Myocyte (in vitro differentiated cells): ENCODE data around the gene TMEM59L. TPM values are rescaled to one million over a fixed set of nuclear protein-coding genes. Genes with fewer than 3 reads are reported as not detected.
A peak's percentile ranks its signal among the peaks of the same experiment; 100 is the strongest.

ENCODE experiments used
- DNase-seq: peaks from one replicate; pipeline ENCODE4 v3.0.0-alpha.2; 2012; ENCODE audit warnings: low read depth
- polyA plus RNA-seq: library from polyadenylated mRNA; unstranded; fragments of >200 nt; gene quantifications from one replicate; pipeline ENCODE4 v1.2.1, GENCODE V29; 2012; ENCODE audit warnings: missing spikeins
- total RNA-seq: library from RNA; depleted of rRNA; stranded (reverse); fragments of >200 nt; gene quantifications from 2 replicates; pipeline ENCODE4 v1.2.3, GENCODE V29; 2014

TMEM59L gene
- 0.64 TPM in 1 of 2 replicates, not detected in the other for total RNA-seq
- 19.2 TPM for polyA plus RNA-seq

DNA sequence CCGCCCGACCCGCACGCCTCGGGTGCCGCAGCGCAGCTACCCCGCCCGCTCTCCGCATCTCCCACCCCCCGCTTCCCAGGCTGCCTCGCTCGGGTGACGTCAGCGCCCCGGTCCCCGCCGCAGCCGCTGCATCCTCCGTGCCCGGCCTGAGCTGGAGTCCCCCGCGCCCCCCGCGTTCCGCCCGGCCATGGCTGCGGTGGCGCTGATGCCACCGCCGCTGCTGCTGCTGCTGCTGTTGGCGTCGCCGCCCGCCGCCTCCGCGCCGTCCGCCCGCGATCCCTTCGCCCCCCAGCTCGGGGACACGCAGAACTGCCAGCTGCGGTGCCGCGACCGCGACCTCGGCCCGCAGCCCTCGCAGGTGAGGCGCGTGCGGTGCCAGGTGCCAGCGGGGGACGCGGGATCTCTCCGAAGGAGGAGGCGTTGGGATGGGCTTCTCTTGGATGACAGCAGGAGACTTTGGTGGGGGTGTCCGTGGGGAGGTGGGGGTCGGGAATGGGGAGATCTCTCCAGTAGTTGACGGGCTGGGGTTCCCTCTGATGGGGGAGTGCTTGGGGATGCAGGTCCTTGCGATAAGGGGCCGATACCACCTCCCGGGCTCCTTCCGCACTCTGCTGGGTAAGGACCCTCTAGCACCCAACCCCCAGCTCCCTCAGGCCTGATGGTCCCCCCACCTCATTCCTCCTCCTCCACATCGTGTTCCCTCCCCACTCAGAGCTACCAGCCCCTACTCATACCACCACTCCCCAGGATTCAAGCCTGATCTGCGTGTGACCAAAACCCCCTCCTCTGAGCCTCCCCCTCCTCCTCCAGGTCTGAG, at the start of gene TMEM59L:
TSS of gene TMEM59L (plus strand) at position 99 of the 817 bp plus-strand sequence. CDS start at position 188, 89 bp downstream.
- no peak for DNase-seq

DNA sequence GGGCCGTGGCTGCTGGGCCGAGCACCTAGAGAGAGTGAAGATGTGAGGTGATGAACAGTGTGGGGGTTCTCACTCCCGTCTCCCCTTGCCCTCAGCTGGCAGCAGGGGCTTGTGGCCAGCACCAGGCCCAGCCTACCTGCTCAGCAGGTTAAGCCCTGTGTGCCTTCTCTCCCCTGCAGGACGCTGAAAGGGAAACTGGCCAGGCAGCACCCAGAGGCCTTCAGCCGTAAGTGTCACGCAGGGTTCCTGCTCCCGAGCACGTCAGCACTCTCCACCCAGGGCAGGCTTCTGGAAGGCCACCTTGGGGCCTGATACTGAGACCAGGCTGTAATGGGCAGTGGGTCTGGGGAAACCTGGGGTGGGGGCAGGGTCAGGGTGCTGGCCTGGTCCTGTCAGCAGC, 45.7 kb upstream of the TMEM59L start:
- no peak for DNase-seq

DNA sequence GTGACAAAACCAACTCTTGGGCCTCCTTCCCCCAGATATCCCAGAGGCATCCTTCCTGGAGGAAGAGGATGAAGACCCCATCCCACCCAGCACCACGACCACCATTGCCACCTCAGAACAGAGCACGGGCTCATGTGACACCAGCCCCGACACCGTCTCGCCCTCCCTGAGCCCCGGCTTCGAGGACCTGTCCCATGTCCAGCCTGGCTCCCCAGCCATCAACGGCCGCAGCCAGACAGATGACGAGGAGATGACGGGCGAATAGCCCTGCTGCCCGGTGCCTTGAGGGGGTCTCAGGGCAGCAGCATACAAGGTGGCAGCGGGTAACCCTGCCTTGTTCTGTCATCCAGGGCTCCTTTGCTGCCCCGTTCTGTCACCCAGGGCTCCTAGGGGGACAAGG, 44.3 kb upstream of the TMEM59L start:
- DNase-seq, result no peak

DNA sequence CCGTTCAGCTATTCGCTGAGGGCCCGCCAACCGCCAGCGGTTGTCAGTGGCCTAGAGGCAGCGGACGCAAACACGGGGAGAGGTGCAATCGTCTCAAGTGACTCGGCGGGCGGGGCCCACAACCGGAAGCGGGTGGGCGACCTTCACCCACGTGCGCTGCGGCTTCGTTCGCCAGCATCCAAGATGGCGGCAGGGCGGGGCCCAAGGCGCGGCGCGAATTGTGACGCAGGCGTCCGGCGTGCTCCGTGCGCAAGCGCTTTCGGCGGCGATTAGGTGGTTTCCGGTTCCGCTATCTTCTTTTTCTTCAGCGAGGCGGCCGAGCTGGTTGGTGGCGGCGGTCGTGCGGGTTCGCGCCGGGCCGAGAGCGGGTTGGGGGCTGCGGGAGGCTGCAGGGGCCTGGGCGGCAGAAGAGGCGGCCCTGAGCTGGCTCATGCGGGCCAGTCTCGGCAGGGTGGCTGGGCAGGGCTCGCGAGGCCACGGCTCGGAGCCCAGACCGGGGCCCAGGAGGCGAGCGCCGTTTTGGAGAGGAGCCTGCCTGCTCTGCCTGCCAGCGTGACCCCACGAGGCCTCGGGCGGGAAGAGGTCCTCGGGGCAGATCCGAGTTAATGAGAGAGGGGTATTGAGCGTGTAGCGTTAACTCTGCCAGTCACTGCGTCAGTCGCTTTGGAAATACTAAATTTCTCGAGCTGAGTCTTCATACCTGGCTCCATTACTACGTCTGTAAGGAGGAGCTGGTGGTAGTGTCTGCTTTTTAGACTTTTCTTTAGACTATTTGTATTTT, 40.9 kb upstream of the TMEM59L start, which contains the start of gene UBA52:
TSS of gene UBA52 (plus strand) at position 294 of the 781 bp plus-strand sequence. CDS start 1,444 bp downstream, outside the sequence.
- DNase-seq, result peak; percentile 97

DNA sequence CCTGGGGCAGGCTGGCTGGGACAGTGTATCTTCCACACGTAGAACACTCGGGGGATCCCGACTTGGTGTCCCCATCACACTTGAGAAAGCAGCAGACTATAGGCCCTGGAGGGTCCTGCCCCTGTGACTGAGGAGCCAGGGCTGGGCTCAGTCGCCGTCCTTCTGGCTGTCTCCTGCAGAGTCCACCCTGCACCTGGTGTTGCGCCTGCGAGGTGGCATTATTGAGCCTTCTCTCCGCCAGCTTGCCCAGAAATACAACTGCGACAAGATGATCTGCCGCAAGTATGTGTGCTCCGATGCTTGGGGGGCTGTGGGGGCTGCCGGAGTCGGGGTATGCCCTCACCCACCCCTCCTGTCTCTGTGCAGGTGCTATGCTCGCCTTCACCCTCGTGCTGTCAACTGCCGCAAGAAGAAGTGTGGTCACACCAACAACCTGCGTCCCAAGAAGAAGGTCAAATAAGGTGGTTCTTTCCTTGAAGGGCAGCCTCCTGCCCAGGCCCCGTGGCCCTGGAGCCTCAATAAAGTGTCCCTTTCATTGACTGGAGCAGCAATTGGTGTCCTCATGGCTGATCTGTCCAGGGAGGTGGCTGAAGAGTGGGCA, 37.9 kb upstream of the TMEM59L start:
- DNase-seq, result no peak

DNA sequence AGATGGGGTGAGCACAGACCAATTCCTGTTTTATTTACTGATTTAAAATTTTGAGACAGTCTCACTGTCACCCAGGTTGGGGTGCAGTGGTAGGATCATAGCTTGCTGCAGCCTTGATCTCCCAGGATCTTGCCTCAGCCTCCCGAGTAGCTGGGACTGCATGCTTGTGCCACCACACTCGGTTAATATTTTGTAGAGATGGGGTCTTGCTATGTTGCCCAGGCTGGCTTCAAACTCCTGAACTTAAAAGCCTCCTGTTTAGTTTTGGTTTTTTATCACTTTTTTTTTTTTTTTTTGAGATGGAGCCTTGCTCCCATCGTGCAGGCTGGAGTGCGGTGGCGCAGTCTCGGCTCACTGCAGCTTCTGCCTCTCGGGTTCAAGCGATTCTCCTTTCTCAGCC, 36.3 kb upstream of the TMEM59L start:
- DNase-seq, result no peak

DNA sequence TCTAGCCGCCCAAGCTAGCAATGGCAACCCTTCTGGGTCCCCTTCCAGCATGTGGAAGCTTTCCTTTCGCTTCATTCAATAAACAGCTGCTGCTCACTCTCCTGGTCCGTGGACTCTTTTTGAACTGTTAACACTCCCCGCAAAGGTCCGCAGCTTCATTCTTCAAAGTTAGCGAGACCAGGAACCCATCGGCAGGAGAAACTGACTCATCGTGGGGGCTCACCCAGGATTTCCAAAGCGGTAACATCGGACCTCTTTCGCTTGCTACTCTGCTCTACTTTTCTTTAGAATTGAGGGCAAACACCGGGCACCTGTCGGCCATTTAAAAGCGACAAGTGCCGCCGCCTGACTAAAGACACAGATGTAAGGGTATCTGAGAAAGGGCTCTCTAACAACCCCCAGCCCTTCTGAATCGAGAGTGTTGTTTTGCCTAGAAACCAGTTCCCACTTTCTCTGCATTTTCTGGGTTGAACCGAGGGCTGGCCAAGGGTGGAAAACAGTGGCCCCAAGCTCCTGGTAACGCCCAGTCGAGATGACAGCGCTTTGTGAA, 35.2 kb upstream of the TMEM59L start:
- no peak for DNase-seq

DNA sequence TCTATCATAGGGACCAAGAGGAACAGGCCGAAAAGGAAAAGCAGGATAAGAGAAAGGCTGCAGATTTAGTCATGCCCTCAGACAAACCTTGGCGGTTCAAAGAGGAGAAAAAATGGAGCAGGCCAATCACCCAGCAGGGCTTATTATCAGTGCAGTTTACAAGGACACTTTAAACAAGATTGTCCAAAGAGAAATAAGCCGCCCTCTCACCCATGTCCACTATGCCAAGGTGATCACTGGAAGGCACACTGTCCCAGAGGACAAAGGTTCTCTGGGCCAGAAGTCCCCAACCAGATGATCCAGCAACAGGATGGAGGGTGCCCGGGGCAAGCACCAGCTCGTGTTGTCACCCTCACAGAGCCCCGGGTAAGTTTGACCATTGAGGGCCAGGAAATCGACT, 32.4 kb upstream of the TMEM59L start:
- no peak for DNase-seq

DNA sequence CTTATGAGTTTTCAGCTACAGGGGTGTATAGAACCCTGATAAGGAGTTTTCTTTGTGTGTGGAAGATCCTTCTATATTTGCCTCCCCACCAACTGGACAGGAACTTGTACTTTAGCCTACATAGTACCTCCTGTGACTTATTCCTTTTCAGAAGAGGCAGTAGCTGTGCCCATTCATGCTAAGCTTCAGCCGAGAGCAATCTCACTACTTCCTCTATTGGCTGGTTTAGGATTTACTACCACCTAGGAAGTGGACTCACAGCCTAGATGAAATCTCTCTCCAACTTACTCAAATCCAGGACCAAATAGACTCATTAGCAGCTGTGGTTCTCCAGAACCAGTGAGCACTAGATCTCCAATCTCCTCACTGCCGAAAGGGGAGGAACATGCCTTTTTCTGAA, 26.4 kb upstream of the TMEM59L start:
- no peak for DNase-seq

DNA sequence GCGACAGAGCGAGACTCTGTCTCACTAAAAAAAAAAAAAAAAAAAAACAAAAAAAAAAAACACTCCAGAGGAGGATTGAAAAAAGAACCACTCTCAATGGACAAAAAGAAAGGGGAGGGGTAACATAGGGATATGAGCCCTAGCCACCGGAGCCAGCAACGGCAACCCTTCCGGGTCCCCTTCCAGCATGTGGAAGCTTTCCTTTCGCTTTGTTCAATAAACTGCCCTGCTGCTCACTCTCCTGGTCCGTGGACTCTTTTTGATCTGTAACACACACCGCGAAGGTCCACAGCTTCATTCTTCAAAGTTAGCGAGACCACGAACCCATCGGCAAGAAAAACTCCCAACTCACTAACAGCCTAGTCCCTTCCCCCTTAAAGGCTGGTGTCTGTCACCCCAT, 25.1 kb upstream of the TMEM59L start:
- DNase-seq, result no peak

DNA sequence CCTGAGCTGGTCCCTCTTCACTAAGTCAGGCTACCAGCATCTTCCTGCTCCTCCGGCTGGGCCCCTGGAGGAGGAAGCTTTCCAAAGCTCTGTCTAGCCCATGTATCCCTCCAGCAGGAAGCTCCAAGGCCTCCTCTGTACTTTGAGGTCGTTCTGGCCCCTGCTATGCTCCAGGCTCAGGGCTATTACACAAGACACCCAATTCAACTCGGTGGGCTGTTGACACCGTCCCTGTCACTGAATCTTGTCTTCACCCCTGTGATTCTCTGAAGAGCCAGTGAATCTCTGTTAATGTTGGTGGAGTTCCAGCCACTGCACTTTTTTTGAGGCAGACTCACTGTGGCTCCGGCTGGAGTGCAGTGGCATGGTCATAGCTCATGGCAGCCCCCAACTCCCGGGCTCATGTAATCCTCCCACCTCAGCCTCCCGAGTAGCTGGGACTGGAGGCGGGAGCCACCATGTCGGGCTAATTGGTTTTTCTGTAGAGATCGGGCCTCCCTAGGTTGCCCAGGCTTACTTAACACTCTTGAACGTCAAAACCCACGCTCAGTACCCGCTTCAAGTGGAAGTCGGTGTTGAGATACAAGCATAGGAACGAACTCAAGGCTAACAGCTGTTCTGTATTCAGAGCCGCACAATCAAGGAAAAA, 24.6 kb upstream of the TMEM59L start:
- DNase-seq, result no peak

DNA sequence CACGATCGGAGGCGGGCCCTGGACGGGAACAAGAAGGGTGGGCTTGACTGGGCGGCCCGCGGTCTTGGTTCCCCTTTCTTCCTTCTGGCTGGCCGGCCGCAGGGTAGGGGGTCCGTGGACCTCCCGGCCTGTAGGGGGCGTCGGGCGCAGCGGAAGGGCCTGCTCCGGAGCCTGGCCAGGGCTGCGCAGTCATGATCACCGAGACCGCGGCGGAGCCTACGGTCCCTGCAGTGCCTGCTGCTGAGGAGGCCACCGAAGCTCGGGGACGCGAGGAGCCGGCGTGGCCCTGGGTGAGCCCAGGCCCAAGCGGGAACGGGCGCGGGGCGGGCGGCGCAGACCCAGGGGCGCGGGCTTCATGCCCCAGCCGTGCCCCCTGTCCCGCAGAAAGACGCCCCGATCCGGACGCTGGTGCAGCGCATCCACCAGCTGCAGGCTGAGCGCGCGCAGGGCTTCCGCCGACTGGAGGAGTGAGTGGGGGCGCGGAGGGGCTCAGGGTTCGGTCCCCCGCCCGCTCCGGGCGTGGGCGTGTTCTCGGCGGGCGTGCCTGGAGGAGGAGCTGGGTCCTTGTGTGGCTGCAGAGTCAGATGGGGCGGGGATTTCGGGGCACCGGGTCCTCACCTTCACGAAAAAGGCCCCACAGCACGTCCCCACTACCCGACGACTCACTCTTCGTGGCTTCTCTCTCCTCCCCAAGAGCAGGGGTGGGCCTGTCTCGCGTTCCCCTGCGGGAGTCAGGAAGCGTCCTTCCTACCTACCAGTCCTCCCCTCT, 23.9 kb upstream of the TMEM59L start, which contains the start of gene REX1BD:
TSS of gene REX1BD (plus strand) at position 188 of the 769 bp plus-strand sequence. CDS start at position 192, 4 bp downstream.
- peak; percentile 84 for DNase-seq

DNA sequence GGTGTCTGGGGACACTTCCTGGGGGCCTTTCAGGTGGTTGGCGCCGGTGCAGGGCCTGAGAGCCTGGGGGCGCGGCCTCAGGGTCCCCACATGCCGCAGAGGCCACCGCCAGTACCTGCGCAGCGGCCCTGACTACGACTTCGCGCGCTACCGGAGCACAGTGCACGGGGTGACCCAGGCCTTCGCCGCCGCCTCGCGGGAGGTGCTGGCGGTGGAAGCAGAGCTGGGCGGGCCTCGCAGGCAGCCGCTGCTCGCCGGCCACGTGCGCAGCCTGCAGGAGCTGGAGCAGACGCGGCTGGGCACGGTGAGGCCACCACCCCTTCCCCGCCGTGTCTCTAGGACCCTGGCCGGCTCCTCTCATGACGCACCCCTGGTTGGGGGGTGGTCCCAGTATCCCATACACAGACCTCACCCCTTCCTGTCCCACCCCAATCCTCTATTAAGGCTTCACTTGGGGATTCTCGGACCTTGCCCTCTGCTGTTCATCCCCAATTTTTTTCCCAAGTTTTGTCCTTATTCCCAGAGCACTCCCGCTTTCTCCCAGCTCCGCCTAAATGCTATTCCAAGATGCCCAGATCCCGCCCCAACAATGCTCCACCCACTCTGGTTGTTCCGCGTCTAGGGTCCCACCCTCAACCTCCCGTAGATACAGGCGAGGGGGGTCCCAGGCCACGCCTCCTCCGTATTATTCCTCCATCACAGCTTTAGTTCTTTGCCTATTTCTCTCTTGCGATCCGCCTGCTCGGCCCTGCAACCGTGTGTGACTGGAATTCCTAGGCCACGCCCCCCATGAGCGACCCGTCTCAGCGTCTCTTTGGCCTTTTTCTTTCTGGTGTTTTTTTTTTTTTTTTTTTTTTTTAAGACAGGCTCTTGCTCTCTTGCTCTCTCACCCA, 23.0 kb upstream of the TMEM59L start:
- DNase-seq, result peak; percentile 50

DNA sequence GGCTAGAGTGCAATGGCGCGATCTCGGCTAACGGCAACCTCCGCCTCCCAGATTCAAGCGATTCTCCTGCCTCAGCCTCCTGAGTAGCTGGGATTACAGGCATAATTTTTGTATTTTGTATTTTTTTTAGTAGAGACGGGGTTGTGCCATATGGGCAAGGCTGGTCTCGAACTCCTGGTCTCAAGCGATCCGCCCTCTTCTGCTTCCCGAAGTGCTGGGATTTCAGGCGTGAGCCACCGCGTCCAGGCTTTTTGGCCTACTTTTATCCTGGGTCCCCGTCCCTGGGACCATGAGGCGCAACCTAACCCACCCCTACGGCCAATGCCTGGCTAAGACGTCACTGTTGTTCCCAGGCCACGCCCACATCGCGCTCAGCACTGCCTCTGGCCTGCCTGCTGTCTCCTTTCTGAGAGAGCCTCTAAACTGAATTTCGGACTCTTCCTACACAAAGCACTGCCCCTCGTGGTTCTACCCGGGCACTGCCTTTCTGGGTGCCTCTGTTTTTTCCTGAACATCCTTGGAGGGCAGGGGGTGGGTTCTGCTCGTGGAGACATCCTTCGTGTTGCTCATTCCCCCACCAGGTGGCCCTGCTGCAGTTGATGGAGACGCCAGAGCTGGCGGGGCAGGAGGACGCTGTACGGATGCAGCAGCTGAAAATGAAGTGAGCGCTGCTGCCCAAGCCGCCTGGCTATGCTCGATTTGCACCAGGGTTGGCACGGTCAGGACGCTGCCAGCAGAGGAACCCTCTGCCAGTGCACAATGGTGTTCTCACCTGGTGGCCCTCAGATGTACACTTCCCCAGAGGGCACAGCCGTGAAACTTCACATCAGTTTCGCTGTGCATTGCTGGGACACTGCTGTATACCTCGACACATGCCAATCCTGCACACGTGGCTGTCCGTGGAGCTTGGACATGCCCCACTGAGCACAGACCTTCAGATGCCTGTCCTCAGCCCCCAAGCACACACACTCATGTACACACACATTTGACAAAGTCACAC, 22.1 kb upstream of the TMEM59L start:
- DNase-seq, result peak; percentile 13

DNA sequence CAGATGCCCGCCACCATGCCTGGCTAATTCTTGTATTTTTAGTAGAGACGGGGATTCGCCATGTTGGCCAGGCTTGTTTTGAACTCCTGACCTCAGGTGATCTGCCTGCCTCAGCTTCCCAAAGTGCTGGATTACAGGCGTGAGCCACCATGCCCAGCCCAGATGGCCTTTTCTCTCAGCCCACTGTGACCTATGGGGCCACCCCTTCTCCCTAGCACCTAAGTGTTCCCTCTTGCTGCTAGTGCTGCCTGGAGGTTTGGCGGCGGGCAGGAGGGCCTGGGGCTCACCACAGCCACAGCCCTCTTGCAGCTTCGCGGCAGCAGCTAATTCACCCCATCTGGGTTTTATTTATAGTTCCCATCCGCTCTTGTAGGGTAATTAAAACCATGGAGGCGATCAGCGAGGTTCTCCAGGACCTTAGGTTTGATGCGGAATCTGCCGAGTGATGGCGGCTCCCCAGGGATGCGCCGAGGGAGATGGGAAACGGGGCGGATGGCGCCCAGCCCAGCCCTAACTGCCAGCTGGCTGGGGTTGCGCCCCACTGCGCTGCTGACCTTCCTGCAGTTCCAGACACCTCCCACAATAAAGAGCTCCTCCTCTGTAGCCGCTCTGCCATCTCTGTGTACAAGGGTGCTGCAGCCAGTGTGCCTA, 20.8 kb upstream of the TMEM59L start:
- DNase-seq, result no peak

DNA sequence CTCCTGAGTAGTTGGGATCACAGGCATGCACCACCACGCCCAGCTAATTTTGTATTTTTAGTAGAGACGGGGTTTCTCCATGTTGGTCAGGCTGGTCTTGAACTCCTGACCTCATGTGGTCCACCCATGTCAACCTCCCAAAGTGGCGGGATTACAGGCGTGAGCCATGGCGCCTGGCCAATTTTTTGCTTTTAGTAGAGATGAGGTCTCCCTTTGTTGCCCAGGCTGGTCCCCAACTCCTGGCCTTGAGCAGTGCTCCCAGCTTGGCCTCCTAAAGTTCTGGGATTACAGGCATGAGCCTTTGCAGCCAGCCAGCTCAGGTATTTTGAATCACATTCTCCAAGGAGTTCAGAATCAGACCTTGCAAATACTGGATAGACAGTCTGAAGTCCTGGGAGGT, 19.9 kb upstream of the TMEM59L start:
- peak; percentile 18 for DNase-seq

DNA sequence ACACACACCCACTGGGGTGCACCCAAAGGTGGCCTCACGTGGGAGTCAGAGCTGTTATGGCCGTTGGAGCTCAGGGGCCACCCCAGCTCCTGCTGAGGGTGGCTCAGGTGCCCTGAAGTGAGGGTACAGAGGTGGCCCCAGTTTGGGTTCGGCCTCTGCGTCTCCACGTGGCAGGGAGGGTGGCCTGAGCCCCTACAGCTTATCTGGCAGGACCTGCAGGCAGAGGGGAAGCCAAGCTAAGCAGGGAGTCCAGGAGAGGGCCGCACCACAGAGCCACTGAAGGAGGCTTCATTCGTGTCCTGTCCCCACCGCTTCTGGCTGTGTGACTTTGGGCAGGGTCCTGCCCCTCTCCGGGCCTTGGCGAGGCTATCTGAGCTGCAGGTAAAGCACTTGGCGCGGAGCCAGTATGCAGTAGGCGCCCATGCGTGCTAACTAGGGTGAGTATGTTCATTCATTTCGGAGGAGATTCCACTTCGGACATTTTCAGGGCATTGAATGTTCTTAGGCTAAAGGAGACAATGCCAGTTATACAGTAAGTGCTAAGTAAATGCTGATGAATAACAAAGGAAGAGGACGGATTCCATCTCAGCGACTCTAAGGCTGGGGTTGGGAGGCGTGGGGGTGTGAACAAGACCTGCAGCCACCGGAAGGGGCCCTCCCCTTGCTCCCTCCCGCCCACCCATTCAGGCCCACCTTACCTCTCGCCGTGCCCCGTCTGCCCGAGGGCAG, 19.1 kb upstream of the TMEM59L start:
- no peak for DNase-seq
